SJSA1 (cell line): ENCODE measurements around the gene ZBTB44. TPM values are rescaled to one million over a fixed set of nuclear protein-coding genes. Genes with fewer than 3 reads are reported as not detected.

Experiments used
- DNase-seq, 2 experiments: peaks; one replicate each; pipeline ENCODE4 v3.0.0-alpha.2; 2015 to 2020; ENCODE audit warnings: low spot score in 2 of 2, low read depth in 1 of 2
- H3K27ac ChIP-seq: fragments of 250-450 bp; sonication (Bioruptor Pico); 2 replicates; pipeline ENCODE4 v1.5.1; 2020; ENCODE audit warnings: mild to moderate bottlenecking, moderate library complexity
- H3K27me3 ChIP-seq: fragments of 250-450 bp; sonication (Bioruptor Pico); replicated peaks from 2 replicates; pipeline ENCODE4 v1.5.1; 2020; ENCODE audit warnings: mild to moderate bottlenecking, moderate library complexity
- H3K36me3 ChIP-seq: fragments of 250-450 bp; sonication (Bioruptor Pico); 2 replicates; pipeline ENCODE4 v1.5.1; 2020; ENCODE audit warnings: mild to moderate bottlenecking
- H3K4me1 ChIP-seq: fragments of 250-450 bp; sonication (Bioruptor Pico); replicated peaks from 2 replicates; pipeline ENCODE4 v1.6.1; 2021; ENCODE audit warnings: mild to moderate bottlenecking
- H3K4me3 ChIP-seq: fragments of 250-450 bp; sonication (Bioruptor Pico); 2 replicates; pipeline ENCODE4 v1.5.1; 2020; ENCODE audit warnings: mild to moderate bottlenecking
- H3K9me3 ChIP-seq: fragments of 250-450 bp; sonication (Bioruptor Pico); replicated peaks from 2 replicates; pipeline ENCODE4 v1.5.1; 2020; ENCODE audit warnings: mild to moderate bottlenecking
- total RNA-seq: library from RNA; depleted of rRNA; stranded (reverse); fragments of >200 nt; shearing (Covaris generic); gene quantifications from 2 replicates; pipeline ENCODE4 v1.2.3, GENCODE V29; 2014

The ZBTB44 gene
- total RNA-seq, 1 experiment from 2014 or later, result 14.4 TPM

DNA sequence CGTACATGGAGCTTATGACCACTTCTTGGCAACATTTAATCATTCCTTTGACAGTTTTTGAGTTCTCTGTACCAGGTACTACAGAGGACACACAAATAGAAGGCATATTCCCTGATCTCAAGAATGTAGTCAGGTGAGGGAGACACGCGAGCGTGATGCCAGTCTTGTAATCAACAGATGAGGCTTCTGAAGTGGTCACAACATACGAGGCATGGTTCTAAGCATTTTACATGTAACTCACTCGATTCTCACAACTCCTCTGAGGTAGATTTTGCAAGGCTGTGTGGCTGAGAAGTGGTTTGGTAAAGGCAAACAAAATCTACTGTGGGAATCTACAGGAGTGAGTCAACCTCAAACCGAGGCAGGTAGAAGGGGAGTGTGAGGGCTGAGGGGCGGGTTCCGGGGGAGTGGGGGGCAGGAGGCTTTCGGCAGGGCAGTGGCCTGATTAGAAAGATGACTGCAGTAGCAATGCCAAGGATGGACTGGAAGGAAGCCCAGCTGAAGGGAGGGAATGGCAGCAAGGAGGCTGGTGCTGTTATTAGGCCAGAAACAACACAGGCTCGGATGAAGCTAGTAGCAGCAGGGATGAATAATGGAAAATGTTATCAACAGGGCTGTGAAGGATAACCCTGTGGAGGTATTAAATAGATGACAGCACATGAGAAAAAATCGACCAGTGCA, 91.3 kb downstream of the ZBTB44 start:
- H3K27me3 ChIP-seq, result no peaks in the 10 kb centered on the region
- DNase-seq, result no peak
- H3K27ac ChIP-seq, result no peak overlapping the region
- H3K9me3 ChIP-seq, result no peaks in the 10 kb centered on the region
- no peaks in the 10 kb centered on the region for H3K36me3 ChIP-seq
- H3K4me3 ChIP-seq, result no peak overlapping the region
- H3K4me1 ChIP-seq, result no peaks in the 10 kb centered on the region

DNA sequence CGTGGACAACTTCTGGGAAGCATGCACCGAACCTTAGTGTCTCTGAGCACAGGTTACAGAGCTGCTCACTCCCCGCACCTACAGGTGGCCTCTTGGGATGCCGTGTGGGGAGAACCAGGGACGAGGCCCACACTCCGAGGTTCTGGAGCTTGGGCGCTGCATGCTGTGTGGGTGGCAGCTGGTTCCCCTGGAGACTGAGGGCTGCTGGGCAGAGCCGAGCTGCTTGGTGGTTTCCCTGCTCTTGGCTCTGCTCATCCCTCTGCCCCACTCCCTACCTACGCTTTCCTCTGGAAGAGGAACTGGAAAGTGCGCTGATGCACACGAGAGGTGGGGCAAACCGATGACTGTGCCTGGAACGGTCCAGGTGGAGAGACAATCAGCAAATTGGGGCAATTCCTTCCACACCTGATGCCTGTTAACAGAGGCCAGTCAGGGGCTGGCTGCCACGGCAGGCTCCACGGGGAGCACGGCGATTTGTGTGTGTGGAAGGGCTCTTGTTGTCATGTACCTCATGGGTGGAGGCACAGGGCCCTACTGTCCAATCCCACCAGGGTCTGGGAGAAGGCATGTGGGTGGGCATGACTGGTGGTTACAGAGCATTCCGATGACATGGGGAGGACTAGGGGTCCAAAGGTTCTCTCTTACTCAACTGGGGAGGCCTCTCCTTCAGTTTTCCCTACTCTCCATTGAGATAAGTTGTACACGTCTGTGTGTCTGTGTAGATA, 94.2 kb downstream of the ZBTB44 start:
- Histone ChIP-seq H3K36me3 (no peaks in the 10 kb centered on the region), H3K27ac (no peak overlapping the region), H3K4me3 (no peak overlapping the region), H3K4me1 (no peaks in the 10 kb centered on the region), H3K27me3 (no peaks in the 10 kb centered on the region), H3K9me3 (no peaks in the 10 kb centered on the region)
- DNase-seq, result no peak

GRCh38 chr11:130219148-130219547, 95.6 kb downstream of the ZBTB44 start:
- no peaks in the 10 kb centered on the region for H3K9me3 ChIP-seq
- H3K36me3 ChIP-seq, result no peaks in the 10 kb centered on the region
- no peak overlapping the region for H3K4me3 ChIP-seq
- H3K27me3 ChIP-seq, result no peaks in the 10 kb centered on the region
- no peak overlapping the region for H3K27ac ChIP-seq
- H3K4me1 ChIP-seq, result no peaks in the 10 kb centered on the region
- DNase-seq, result no peak

- H3K4me3 ChIP-seq, result no peak overlapping the region
- no peaks in the 10 kb centered on the region for H3K27me3 ChIP-seq
- no peak overlapping the region for H3K27ac ChIP-seq
- no peaks in the 10 kb centered on the region for H3K36me3 ChIP-seq
- H3K4me1 ChIP-seq, result no peaks in the 10 kb centered on the region
- DNase-seq, result no peak
- H3K9me3 ChIP-seq, result no peaks in the 10 kb centered on the region
Measured at GRCh38 chr11:130218501-130219070, 96.1 kb downstream of the ZBTB44 start.

DNA sequence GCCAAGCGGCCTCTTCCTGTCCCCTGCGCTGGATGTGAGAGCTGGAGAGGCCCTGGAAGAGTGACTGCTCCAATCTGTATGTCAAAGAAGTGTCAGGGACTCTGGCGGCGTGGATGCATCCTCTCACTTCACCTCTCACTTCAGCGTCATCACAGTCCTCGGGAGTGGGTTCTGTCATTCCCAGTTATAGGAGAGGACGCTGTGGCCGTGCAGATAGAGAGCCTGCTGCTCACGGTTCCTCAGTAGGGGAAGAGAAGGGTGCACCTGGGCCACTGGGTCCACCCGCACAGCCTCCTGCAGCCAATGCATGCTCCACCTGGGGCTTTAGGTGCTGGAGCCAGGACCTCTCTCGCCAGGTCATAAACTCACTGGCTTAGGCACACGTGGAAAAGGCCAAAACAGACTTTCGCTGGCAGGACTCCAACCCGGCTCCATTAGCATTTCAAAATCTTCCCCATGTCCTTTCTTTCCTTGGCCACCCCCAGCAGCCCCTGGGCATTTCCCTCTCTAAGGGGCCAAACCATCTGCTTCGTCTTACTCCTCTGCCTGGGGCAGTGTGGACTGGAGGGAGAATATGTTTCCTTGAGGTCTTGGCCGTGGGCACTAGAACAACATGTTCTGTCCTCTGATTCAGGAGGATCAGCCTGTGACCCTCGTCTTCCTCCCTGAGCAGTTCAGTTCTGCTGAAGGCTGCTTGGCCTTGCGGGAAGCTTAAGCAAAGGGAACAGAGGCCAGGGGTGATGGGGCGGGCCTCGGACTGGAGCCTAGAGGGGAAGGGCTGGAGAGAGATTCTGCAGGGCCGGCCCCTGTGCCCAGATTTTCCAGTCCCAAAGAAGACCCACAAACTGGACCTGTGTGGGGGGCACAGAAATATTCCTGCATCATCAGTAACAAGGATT, 97.3 kb downstream of the ZBTB44 start:
- Histone ChIP-seq H3K27ac (no peak overlapping the region), H3K36me3 (no peaks in the 10 kb centered on the region), H3K4me1 (no peaks in the 10 kb centered on the region), H3K27me3 (no peaks in the 10 kb centered on the region), H3K4me3 (no peak overlapping the region), H3K9me3 (no peaks in the 10 kb centered on the region)
- no peak for DNase-seq

GRCh38 chr11:130216591-130217132, 98.1 kb downstream of the ZBTB44 start:
- no peaks in the 10 kb centered on the region; the same call in 1 of the 2 replicates for H3K4me1 ChIP-seq
- no peaks in the 10 kb centered on the region for H3K27me3 ChIP-seq
- no peak for DNase-seq
- H3K36me3 ChIP-seq, result no peaks in the 10 kb centered on the region
- H3K27ac ChIP-seq, result no peak overlapping the region
- H3K9me3 ChIP-seq, result no peaks in the 10 kb centered on the region
- no peak overlapping the region for H3K4me3 ChIP-seq

DNA sequence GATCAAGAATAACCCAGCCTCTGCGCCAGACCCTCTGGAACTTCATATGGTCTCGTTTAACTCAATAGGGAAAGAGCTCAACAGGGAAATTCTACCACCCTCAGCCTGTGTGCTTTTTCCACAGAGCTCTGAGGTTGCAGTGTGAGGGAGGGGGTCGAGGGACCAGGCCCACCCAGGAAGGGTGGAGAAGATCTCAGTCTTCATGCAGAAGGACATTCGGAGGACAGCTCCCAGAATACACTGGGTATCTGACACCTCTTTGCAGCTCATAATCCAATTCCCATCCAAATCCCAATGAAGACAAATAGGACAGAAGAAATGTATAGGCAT, 98.5 kb downstream of the ZBTB44 start:
- Histone ChIP-seq H3K27me3 (no peaks in the 10 kb centered on the region), H3K4me3 (no peak overlapping the region)
- no peak for DNase-seq

DNA sequence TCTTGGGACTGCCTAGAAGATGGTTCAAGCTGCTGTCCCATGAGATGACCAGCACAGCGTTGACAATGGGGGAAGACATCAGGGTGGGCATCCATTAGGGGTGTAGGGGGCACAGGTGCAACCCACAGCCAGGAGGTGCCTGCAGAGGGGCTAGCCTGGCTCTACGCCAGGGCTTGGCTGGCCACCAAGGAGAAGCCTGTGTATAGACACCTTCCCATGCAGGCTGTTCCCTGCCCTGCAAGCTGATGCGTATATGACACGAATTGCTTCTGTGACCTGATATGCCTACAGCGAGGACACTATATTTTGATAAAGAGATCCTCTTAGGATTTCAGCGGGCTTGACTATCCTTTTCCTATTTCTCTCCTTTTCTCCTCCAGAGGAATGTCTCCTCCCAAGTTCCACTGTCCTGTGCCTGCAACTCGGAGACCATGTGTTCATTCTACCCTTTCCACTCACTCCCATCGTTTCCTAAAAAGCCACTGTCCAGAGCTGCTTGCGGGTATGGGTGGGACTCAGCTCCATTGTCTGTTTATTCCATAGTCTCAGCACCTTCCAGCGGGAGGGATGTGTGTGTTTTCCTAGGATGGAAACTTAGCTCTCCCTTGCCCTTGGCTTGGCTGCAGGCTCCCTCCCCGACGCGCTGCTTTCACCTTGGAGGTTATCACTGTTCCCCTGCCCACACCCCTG, 99.0 kb downstream of the ZBTB44 start:
- Histone ChIP-seq H3K4me1 (no peaks in the 10 kb centered on the region; the same call in 1 of the 2 replicates), H3K9me3 (no peaks in the 10 kb centered on the region), H3K4me3 (no peak overlapping the region), H3K27ac (no peak overlapping the region), H3K36me3 (no peaks in the 10 kb centered on the region), H3K27me3 (no peaks in the 10 kb centered on the region)
- no peak for DNase-seq

More for the DNA sequence above, 98.5 kb downstream of the ZBTB44 start:
- Histone ChIP-seq H3K27ac (no peak overlapping the region), H3K4me1 (no peaks in the 10 kb centered on the region; the same call in 1 of the 2 replicates), H3K9me3 (no peaks in the 10 kb centered on the region), H3K36me3 (no peaks in the 10 kb centered on the region)

DNA sequence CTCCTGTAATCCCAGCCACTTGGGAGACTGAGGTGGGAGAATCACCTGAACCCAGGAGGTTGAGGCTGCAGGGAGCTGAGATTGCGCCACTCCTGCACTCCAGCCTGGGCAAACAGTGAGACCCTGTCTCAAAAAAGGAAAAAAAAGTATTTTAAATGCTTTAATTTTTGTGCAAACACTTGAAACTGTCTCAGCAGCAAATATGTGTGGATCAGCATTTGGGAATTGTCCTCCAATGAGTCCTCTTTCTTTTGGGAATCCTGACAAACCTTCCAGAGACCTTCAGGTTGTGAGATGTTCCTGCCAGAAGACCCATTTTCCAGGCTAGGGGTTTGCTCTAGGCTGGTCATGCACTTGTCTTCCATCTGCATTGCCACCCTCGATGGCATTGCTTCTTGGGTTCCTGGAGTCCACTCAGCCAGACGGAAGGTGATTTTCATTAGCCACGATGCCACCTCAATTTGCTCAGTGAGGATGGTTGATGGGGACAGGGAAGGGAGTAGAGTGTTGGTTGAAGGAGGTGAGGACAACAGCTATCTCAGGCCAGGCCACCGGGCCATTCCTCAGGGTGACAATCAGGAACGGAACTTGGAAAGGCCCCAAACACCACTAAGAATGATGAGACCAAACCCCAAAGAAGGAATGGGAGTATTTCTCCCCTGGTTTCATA, 99.7 kb downstream of the ZBTB44 start:
- no peaks in the 10 kb centered on the region for H3K27me3 ChIP-seq
- no peak overlapping the region for H3K4me3 ChIP-seq
- H3K4me1 ChIP-seq, result no peaks in the 10 kb centered on the region; the same call in 1 of the 2 replicates
- no peaks in the 10 kb centered on the region for H3K9me3 ChIP-seq
- H3K27ac ChIP-seq, result no peak overlapping the region
- no peak for DNase-seq
- no peaks in the 10 kb centered on the region for H3K36me3 ChIP-seq

DNA sequence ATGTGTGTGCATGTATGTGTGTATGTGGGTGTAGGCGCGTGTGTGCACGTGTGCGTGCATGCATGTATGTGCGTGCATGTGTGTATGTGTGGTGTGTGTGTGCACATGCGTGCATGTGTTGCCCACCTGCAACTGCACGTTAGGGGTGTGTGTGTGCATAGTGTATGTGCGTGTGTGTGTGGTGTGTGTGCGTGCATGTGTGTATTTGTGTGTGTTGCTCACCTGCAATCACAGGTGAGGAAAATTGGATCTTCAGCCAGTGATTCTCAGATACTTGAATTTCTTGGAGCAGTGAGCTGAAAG, 100.8 kb downstream of the ZBTB44 start:
- Histone ChIP-seq H3K27me3 (no peaks in the 10 kb centered on the region), H3K4me1 (no peaks in the 10 kb centered on the region; the same call in 1 of the 2 replicates), H3K4me3 (no peak overlapping the region), H3K9me3 (no peaks in the 10 kb centered on the region), H3K36me3 (no peaks in the 10 kb centered on the region), H3K27ac (no peak overlapping the region)
- no peak for DNase-seq

- Histone ChIP-seq H3K27ac (no peak overlapping the region), H3K4me1 (no peaks in the 10 kb centered on the region; the same call in 1 of the 2 replicates), H3K9me3 (no peaks in the 10 kb centered on the region), H3K27me3 (no peaks in the 10 kb centered on the region), H3K4me3 (no peak overlapping the region), H3K36me3 (no peaks in the 10 kb centered on the region)
- DNase-seq, result peak; percentile 17 to 48
Measured at GRCh38 chr11:130213143-130213978, 101.4 kb downstream of the ZBTB44 start.

- Histone ChIP-seq H3K36me3 (no peaks in the 10 kb centered on the region), H3K9me3 (no peaks in the 10 kb centered on the region), H3K4me3 (no peak overlapping the region), H3K4me1 (no peaks in the 10 kb centered on the region; the same call in 1 of the 2 replicates), H3K27me3 (no peaks in the 10 kb centered on the region), H3K27ac (no peak overlapping the region)
- DNase-seq, result no peak
Measured at GRCh38 chr11:130212431-130212961, 102.2 kb downstream of the ZBTB44 start.
